ES-I3 (cell line): Measurements from ENCODE around the gene RTL10.

Experiments
- H3K36me3 ChIP-seq: 2 replicates; pipeline ENCODE4 v1.6.1; 2013; ENCODE audit warnings: mild to moderate bottlenecking, low read length, control low read depth, moderate library complexity; ENCODE audit not compliant: insufficient read depth
- H3K4me1 ChIP-seq: 2 replicates; pipeline ENCODE4 v1.6.1; 2013; ENCODE audit warnings: mild to moderate bottlenecking, control low read depth, low read length; ENCODE audit not compliant: insufficient read depth
- H3K9ac ChIP-seq: 2 replicates; pipeline ENCODE4 v1.6.1; 2013; ENCODE audit warnings: low read depth, mild to moderate bottlenecking, low read length, moderate library complexity
- H3K9me3 ChIP-seq: 2 replicates; pipeline ENCODE4 v1.6.1; 2013; ENCODE audit warnings: mild to moderate bottlenecking, low read length, moderate library complexity; ENCODE audit not compliant: control insufficient read depth, insufficient read depth

RTL10 gene

DNA sequence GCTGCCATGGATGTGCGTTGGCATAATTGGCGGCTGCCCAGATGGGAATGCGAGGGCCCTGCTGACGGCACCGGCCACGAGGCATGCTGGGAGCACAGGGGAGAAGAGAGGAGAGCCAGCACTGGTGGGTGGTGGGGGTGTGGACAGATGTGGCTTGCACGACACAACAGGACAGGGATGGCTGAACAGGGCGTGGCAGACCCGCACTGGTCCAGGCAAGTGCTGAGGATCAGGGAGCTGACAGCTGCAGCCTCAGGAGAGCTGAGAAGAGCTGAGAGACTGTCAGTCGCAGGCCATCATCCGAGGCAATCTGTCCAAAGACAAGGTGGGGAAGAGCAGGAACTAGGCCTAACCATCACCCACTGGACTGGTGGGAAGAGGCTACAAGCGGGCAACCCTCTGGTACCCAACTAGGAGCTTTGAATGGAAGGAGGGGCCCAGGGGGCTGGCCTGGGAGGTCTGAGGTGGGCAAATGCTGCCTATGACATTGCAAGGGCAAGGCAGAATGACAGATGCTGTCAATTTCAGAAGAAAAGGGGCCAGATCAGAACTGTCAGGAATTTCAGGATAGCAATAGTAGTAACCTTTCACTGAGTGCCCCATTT is 2.4 kb downstream of the RTL10 start:
- H3K9ac ChIP-seq, result no peak overlapping the region
- no peaks in the 10 kb centered on the region for H3K9me3 ChIP-seq
- peaks cover 9% of the 10 kb centered on the region; the same call in 1 of the 2 replicates for H3K36me3 ChIP-seq
- peaks cover 7% of the 10 kb centered on the region; the same call in 1 of the 2 replicates for H3K4me1 ChIP-seq

- Histone ChIP-seq H3K9me3 (peaks cover 4% of the 10 kb centered on the region), H3K9ac (no peak overlapping the region), H3K4me1 (peaks cover 7% of the 10 kb centered on the region; the same call in 1 of the 2 replicates), H3K36me3 (peaks cover 9% of the 10 kb centered on the region; the same call in 1 of the 2 replicates)
Measured at GRCh38 chr22:19851291-19852176, 3.1 kb downstream of the RTL10 start.

GRCh38 chr22:19850763-19851109 is 3.9 kb downstream of the RTL10 start:
- Histone ChIP-seq H3K36me3 (peaks cover 9% of the 10 kb centered on the region; the same call in 1 of the 2 replicates), H3K9ac (no peak overlapping the region)

DNA sequence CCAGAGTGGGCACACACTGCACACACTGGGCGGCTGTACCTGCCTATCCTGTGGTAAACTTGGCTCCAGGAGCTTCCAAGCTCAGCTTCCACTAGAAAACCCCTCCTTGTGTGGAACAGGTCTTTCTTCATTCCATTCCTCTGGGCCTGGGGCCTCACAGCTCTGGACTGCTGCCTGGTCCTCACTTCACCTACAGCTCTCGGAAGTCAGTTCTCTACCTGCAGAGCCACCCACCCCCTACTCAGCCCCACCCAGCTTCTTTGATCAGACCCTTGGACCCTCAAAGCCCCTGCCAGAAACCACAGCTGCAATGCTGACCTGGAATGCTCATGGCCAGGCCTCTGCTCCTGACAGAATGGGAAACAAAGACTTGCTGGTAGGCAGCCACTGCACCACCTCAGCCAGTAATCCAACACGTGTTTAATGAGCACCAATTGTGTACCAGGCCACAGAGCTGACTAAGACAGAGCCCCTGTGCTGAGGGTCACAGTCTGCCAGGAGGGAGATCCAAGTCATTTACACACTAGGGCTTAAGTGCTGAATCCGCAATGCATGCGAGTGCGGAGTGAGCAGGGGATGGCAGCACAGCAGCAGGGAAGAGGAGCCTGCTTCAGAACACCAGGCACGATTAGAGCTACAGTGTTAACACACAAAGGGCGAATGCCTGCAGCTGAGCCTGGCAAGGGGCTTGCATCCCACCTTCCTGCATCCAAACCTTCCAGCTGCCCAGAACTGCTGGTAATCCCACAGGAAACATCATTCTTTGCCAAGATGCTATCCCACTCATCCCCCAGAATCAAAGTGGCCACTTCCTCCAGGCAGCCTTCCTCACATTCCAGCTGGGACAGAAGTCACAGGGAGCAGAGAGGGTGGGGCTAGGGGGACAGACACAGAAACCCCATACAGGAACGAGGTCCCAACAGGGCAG is 4.6 kb downstream of the RTL10 start:
- Histone ChIP-seq H3K36me3 (peaks cover 9% of the 10 kb centered on the region; the same call in 1 of the 2 replicates), H3K9me3 (peaks cover 4% of the 10 kb centered on the region), H3K9ac (no peak overlapping the region), H3K4me1 (peaks cover 3% of the 10 kb centered on the region; the same call in 1 of the 2 replicates)

More at GRCh38 chr22:19850763-19851109, 3.9 kb downstream of the RTL10 start:
- Histone ChIP-seq H3K9me3 (peaks cover 4% of the 10 kb centered on the region), H3K4me1 (peaks cover 3% of the 10 kb centered on the region; the same call in 1 of the 2 replicates)

DNA sequence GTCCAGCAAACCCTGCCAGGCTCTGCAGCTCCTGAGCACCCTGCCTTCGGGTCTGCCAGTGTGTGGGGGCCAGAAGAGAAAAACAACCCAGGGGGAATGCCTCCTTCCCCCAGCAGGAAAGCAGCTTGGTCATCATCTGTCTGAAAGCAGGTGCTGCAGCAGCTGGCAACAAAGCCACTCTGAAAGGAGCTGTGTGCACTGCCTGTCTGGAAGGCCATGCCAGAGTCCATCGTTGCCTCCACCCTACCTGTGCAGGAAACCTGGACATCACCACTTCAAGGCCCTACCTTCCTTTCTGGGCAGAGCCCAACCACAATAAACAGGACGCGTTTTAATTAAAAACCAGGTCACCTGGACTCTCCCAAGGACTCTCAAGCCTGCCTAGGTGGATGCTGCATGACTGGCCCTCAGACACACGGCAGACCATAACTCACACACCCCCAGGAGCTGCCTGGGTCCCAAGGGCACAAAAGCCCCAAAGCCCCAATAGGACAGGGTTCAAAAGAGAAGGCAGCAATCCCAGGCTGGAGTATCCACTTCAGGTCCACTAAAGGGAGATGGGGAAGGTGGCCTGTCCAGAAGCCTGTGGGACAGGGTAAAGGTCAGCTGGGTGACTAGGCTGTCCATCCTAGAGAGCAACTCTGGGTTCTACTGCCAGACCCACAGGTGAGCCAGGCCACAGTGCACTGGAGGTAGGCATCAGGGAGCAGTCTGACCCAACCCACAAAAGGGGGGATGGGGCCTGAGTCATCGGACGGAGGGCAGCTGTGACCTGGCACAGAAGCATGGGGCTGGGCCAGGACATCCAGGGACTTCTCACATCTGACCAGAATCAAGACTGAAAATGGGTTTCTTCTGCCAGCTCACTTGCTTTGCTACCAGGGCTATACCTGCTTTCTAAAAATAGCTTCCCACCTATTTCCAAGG is 6.1 kb downstream of the RTL10 start:
- peaks cover 4% of the 10 kb centered on the region for H3K9me3 ChIP-seq
- H3K36me3 ChIP-seq, result peaks cover 9% of the 10 kb centered on the region; the same call in 1 of the 2 replicates
- H3K4me1 ChIP-seq, result peaks cover 3% of the 10 kb centered on the region; the same call in 1 of the 2 replicates
- no peak overlapping the region for H3K9ac ChIP-seq

DNA sequence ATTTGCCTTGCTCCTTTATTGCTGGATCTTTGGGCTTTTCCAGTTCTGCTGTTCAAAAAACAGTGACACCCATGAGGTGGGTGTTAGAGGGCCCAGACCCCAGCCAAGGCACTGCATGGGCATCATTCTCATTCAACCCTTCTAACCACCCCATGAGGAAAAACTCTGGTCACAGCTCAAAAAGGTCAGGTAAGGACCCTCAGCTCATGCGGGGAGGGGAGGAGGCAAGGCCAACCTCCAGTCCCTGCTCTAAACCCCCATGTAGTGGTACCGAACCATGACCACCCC is 7.4 kb downstream of the RTL10 start:
- Histone ChIP-seq H3K9me3 (peaks cover 4% of the 10 kb centered on the region), H3K4me1 (peaks cover 3% of the 10 kb centered on the region; the same call in 1 of the 2 replicates), H3K9ac (no peak overlapping the region), H3K36me3 (peaks cover 8% of the 10 kb centered on the region; the same call in 1 of the 2 replicates)

- H3K4me1 ChIP-seq, result peaks cover 3% of the 10 kb centered on the region; the same call in 1 of the 2 replicates
- H3K36me3 ChIP-seq, result 0 out of 2 replicates have a peak, but pooled peaks cover 5% of the 10 kb centered on the region
- peaks cover 4% of the 10 kb centered on the region for H3K9me3 ChIP-seq
- no peak overlapping the region for H3K9ac ChIP-seq
Measured at GRCh38 chr22:19846620-19847344, 7.9 kb downstream of the RTL10 start.

DNA sequence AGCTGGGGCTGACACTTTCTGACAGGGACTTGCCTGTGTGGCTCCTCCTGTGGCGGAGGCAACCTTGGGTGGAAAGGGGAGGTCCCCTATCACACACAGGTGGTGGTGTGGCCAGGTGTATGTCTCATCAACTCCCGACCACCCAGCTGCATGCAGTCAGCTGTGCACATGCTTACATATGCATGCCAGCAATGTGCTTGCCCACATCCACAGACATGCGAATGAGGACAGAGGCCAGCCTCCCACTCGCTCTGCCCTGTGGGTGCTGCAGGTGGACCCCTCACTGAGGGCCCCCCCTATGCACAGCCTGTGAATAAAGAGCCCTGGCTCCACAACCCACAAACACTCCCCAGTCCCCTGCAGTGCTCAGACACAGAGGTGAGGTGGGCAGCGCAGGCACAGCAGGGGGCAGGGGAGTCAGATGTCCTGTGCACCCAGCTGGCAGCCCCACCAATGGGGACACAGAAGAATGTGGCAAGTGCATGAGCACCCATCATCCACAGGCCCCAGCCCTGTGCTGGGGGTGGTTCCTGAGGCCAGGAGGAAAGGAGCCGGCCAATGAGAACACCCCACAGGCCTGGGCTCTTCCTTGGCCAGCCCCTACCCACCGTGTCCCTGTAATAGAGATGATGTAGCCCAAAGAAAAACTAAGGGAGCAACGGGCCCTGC is 9.5 kb downstream of the RTL10 start:
- Histone ChIP-seq H3K4me1 (peaks cover 3% of the 10 kb centered on the region; the same call in 1 of the 2 replicates), H3K9ac (no peak overlapping the region), H3K9me3 (peaks cover 4% of the 10 kb centered on the region), H3K36me3 (no peaks in the 10 kb centered on the region)

DNA sequence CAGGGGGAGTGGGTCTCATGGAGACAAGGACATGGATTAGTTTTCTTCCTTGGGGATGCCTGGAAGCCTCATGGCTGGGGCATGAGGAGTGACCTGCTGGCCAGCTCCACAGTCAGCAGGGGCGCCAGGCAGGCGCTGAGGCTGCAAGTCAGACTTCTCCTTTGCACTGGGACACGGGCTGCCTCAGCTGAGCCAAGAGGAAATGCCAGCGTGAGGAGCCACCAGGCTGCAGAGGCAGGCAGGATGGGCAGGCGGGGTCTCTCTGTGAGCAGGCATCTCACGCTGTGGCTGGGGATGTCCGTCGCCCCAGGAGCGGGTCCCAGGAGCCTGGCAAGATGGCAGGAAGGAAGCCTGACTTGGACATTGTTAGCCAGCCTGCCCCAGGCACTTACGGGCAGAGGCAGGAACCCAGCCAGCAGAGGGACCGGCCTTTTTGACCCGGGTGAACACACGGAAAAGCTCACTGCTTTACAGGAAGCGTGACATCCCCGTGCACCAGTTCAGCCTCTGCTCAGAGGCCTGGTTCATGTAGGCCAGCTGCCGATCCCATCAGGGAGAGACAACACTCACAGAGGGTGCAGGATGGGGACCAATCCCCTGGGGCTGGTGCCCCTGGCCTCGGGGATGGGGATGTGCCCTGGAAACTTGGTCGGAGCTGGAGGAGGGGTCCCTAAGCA is 10.2 kb downstream of the RTL10 start:
- peaks cover 3% of the 10 kb centered on the region; the same call in 1 of the 2 replicates for H3K4me1 ChIP-seq
- H3K9me3 ChIP-seq, result peaks cover 4% of the 10 kb centered on the region
- no peaks in the 10 kb centered on the region for H3K36me3 ChIP-seq
- H3K9ac ChIP-seq, result no peak overlapping the region

- Histone ChIP-seq H3K9me3 (peaks cover 4% of the 10 kb centered on the region), H3K36me3 (no peaks in the 10 kb centered on the region), H3K4me1 (peaks cover 3% of the 10 kb centered on the region; the same call in 1 of the 2 replicates), H3K9ac (no peak overlapping the region)
Measured at GRCh38 chr22:19843857-19844376, 10.8 kb downstream of the RTL10 start.

DNA sequence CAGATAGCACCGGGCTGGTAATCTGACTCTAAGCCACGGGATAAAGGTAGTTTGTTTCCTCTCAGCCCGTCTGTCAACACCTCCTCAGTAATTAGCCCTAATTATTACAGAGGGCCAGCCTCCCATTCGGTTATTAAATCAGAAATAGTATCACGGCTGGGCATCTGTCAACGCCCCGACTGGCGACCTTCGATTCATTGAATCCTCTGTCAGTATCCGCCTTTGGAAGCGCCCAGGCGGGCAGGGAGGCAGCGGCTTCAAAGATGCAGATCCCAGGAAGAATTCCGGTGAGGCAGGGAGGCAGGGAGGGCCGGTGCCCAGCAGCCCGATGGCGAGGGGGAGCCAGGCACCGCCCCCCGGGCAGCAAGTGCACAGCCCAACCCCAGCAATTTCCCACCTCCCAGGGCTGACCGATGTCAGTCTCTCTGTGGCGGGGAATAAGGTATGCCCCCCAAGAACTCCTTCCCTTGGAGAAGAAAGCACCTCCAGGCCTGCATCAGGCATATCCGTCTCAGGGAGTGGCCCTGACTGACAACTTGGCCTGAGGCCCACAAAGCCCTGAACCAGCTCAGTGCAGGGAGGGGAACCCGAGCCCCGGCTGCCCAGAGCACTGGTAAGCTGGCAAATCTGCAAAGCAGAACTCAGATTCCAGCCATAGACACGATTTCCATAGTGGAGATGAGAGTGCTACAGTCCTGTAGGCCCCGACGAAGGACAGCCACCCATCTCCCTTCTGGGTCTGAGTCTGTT is 11.4 kb downstream of the RTL10 start:
- Histone ChIP-seq H3K4me1 (no peaks in the 10 kb centered on the region; the same call in 1 of the 2 replicates), H3K9ac (no peak overlapping the region), H3K36me3 (no peaks in the 10 kb centered on the region), H3K9me3 (peaks cover 4% of the 10 kb centered on the region)
